Thyroid gland (tissue), 4 donors: ENCODE measurements around the gene MAP3K7. TPM values are rescaled to one million over a fixed set of nuclear protein-coding genes. Genes with fewer than 3 reads are reported as not detected.

Source experiments
- DNase-seq, 2 donors: peaks; one replicate each; pipeline ENCODE4 v3.0.0-alpha.2; 2019
- H3K27ac ChIP-seq, 3 donors: fragments of 200-600 bp; sonication (generic); 1 replicate in 2 of 3; 2 replicates in 1 of 3; pipeline ENCODE4 v1.5.1; 2016 to 2019; ENCODE audit warnings: mild to moderate bottlenecking in 1 of 3, moderate library complexity in 1 of 3
- H3K27me3 ChIP-seq: fragments of 200-600 bp; sonication (generic); one replicate; pipeline ENCODE4 v1.5.1; 2019
- H3K36me3 ChIP-seq, 2 donors: fragments of 200-600 bp; sonication (generic); one replicate each; pipeline ENCODE4 v1.5.1; 2016 to 2019
- H3K4me1 ChIP-seq, 2 donors: fragments of 200-600 bp; sonication (generic); one replicate each; pipeline ENCODE4 v1.5.1; 2017 to 2019
- H3K4me3 ChIP-seq, 3 donors: fragments of 200-600 bp; sonication (generic); replicated peaks in 1 of 3; 1 replicate in 2 of 3; 2 replicates in 1 of 3; pipeline ENCODE4 v1.5.1; 2016; ENCODE audit warnings: mild to moderate bottlenecking in 1 of 3
- H3K9me3 ChIP-seq: fragments of 200-600 bp; sonication (generic); one replicate; pipeline ENCODE4 v1.5.1; 2017
- POLR2A ChIP-seq, 2 donors: fragments of 450-650 bp; IDR thresholded peaks; one replicate each; pipeline ENCODE4 v1.6.1; 2017; ENCODE audit warnings: antibody characterized with exemption in 2 of 2, mild to moderate bottlenecking in 2 of 2, moderate library complexity in 1 of 2
- WGBS, 2 donors: methylation state at CpG; one replicate each; pipeline ENCODE4 v1.1.5; 2017; 5-methylcytosine and 5-hydroxymethylcytosine counted together
- intact Hi-C: fragments of 100-400 bp; cut with DNase I; formaldehyde crosslinking; loops from one replicate; pipeline ENCODE4 v1.15.1; 2023
- total RNA-seq, 4 donors: library from RNA; depleted of rRNA; stranded (reverse); fragments of >200 nt; gene quantifications; one replicate each; pipeline ENCODE4 v1.2.3, GENCODE V29; 2016
- TF ChIP-seq, protein P1 (sequence below), 6 experiments: fragments of 200-600 bp in 3 of 6; fragments of 450-650 bp in 3 of 6; sonication (generic) in 3 of 6; IDR thresholded peaks; one replicate each; pipeline ENCODE4 v1.5.1; 2016 to 2019; ENCODE audit warnings: antibody characterized with exemption in 6 of 6, mild to moderate bottlenecking in 2 of 6, inconsistent platforms in 1 of 6, moderate library complexity in 1 of 6

The MAP3K7 gene
- total RNA-seq, 4 donors from 2014 or later: 31.5 to 50.3 (median 33.6) TPM

DNA sequence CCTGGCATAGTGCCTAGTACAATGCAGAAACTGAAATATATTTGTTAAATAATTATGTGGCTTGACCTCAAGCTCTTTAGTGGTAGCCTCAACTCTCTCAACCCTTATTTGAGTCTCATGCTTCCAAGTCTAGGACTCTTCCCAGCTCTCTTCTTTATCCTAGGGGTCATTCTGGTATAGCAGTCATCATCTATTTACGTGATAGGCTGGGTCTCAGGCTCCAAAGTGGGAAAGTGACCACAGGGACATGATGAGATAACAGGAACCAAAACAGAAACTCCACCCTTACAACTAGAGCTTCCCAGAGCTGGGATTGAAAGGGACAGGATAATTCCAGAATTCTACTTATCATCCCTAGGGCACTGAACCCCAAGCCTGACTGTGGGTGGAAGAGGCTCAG is 17.7 kb upstream of the MAP3K7 start:
- 59 to 73% methylated on average over 1 of the region's 1 CpG for WGBS, 2 donors
- intact Hi-C loops: no loop called here
- Histone ChIP-seq H3K4me3 (no peak overlapping the region), H3K9me3 (no peaks in the 10 kb centered on the region), H3K36me3 (no peaks in the 10 kb centered on the region), H3K27ac (no peak overlapping the region), H3K4me1 (no peaks in the 10 kb centered on the region), H3K27me3 (no peaks in the 10 kb centered on the region)
- no peak for DNase-seq
- TF ChIP-seq, protein P1, sequence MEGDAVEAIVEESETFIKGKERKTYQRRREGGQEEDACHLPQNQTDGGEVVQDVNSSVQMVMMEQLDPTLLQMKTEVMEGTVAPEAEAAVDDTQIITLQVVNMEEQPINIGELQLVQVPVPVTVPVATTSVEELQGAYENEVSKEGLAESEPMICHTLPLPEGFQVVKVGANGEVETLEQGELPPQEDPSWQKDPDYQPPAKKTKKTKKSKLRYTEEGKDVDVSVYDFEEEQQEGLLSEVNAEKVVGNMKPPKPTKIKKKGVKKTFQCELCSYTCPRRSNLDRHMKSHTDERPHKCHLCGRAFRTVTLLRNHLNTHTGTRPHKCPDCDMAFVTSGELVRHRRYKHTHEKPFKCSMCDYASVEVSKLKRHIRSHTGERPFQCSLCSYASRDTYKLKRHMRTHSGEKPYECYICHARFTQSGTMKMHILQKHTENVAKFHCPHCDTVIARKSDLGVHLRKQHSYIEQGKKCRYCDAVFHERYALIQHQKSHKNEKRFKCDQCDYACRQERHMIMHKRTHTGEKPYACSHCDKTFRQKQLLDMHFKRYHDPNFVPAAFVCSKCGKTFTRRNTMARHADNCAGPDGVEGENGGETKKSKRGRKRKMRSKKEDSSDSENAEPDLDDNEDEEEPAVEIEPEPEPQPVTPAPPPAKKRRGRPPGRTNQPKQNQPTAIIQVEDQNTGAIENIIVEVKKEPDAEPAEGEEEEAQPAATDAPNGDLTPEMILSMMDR (IDR thresholded peaks at IDR 0.05): no peak
- no peak for TF ChIP-seq POLR2A (IDR thresholded peaks at IDR 0.05)

- Histone ChIP-seq H3K27ac (no peak overlapping the region), H3K4me1 (no peaks in the 10 kb centered on the region), H3K4me3 (no peak overlapping the region), H3K36me3 (no peaks in the 10 kb centered on the region), H3K27me3 (no peaks in the 10 kb centered on the region), H3K9me3 (no peaks in the 10 kb centered on the region)
- TF ChIP-seq POLR2A (IDR thresholded peaks at IDR 0.05): no peak
- TF ChIP-seq, protein P1 (IDR thresholded peaks at IDR 0.05): no peak
- intact Hi-C loops: no loop called here
- WGBS, 2 donors: 76 to 83% methylated on average over 4 of the region's 4 CpGs
- no peak for DNase-seq
Measured at GRCh38 chr6:90599151-90599550, 12.3 kb upstream of the MAP3K7 start.

- intact Hi-C loops: no loop called here
Measured at GRCh38 chr6:90598192-90598951, 11.5 kb upstream of the MAP3K7 start.

DNA sequence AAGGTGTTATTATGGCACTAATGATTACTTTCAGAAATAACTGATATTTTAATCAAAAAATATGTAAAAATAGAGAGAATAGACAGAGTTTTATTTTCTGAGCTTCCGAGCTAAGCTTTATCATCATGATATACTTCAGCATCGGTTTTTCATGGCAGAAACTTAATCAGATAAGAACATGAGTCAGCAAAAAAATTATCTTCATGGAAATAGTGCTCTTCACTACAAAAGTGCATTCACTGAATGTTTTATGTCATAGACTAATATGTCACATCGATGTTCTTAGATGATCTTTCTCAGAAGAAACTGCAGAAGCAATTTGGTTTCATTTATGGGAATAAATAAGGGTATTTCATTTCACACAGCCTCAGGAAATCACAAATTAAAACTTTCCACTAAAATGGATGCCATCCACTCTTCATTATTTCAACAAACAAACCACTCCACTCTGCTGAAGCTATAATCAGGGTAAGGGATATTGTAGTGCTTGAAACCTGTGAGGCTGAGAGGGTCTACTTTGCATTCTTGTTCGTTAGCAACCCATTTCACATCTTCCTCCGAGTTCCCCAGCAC is 10.2 kb upstream of the MAP3K7 start:
- Histone ChIP-seq H3K4me3 (no peak overlapping the region), H3K9me3 (no peaks in the 10 kb centered on the region), H3K4me1 (no peaks in the 10 kb centered on the region), H3K27me3 (no peaks in the 10 kb centered on the region), H3K36me3 (no peaks in the 10 kb centered on the region), H3K27ac (no peak overlapping the region)
- intact Hi-C loops: no loop called here
- no peak for DNase-seq
- no peak for TF ChIP-seq POLR2A (IDR thresholded peaks at IDR 0.05)
- TF ChIP-seq, protein P1 (IDR thresholded peaks at IDR 0.05): no peak
- 57 to 67% methylated on average over 5 of the region's 5 CpGs for WGBS, 2 donors

More at GRCh38 chr6:90598192-90598951, 11.5 kb upstream of the MAP3K7 start:
- Histone ChIP-seq H3K27ac (no peak overlapping the region), H3K36me3 (no peaks in the 10 kb centered on the region), H3K9me3 (no peaks in the 10 kb centered on the region), H3K4me1 (no peaks in the 10 kb centered on the region), H3K4me3 (no peak overlapping the region), H3K27me3 (no peaks in the 10 kb centered on the region)
- WGBS, 2 donors: 76 to 81% methylated on average over 4 of the region's 4 CpGs
- TF ChIP-seq, protein P1 (IDR thresholded peaks at IDR 0.05): no peak
- no peak for TF ChIP-seq POLR2A (IDR thresholded peaks at IDR 0.05)
- DNase-seq: no peak

- Histone ChIP-seq H3K27ac (no peak overlapping the region), H3K4me3 (no peak overlapping the region), H3K4me1 (no peaks in the 10 kb centered on the region), H3K9me3 (no peaks in the 10 kb centered on the region), H3K36me3 (no peaks in the 10 kb centered on the region), H3K27me3 (no peaks in the 10 kb centered on the region)
- intact Hi-C loops: no loop called here
- WGBS, 2 donors: 57 to 60% methylated on average over 3 of the region's 3 CpGs
- TF ChIP-seq POLR2A (IDR thresholded peaks at IDR 0.05): no peak
- TF ChIP-seq, protein P1 (IDR thresholded peaks at IDR 0.05): no peak
- DNase-seq: no peak
Measured at GRCh38 chr6:90595854-90596253, 9.0 kb upstream of the MAP3K7 start.
